GM12878 (cell line): ENCODE results near the gene IFNL2.

ENCODE experiments used
- TF ChIP-seq, protein P1 (sequence below): IDR thresholded peaks from 2 replicates; pipeline ENCODE4 v1.6.1; 2012; ENCODE audit warnings: mild to moderate bottlenecking, low read depth, low read length
- TF ChIP-seq, protein P2 (sequence below): IDR thresholded peaks from 2 replicates; pipeline ENCODE4 v1.6.1; 2011; ENCODE audit warnings: low read depth, low read length, improper control_type of control experiment, borderline replicate concordance

DNA sequence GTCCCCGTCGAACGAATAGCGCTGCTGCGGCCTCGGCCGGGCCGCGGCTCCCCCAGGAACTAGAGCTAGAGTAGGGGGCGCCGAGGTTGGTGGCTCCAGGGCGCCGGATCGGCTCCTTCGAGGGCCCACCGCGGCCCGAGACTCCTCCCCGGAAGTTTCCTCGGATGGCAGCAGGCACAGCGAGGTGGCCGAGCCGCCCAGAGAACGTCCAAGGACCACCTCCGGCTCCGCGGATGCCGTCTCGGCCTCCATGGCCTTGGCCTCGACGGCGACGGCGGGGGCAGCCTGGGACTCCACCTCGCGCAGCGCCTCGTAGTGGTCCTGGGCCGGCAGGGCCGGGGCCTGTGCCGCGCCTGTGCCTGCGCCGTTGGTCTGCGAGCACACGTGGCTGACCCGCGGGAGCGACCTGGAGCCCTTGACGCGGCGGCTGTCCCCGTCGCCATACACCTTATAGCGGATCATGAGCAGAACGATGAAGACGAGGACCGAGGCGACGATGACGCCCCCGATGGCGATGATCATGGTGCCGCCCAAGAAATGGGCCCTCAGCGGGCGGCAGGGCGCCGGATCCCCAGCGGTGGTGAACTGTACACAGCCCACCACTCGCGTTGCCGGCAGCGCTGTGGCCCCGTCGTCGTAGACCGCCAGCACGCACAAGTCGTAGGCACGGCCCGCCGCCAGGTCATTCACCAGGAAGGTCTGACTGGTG is 39.8 kb downstream of the IFNL2 start:
- TF ChIP-seq, protein P1, sequence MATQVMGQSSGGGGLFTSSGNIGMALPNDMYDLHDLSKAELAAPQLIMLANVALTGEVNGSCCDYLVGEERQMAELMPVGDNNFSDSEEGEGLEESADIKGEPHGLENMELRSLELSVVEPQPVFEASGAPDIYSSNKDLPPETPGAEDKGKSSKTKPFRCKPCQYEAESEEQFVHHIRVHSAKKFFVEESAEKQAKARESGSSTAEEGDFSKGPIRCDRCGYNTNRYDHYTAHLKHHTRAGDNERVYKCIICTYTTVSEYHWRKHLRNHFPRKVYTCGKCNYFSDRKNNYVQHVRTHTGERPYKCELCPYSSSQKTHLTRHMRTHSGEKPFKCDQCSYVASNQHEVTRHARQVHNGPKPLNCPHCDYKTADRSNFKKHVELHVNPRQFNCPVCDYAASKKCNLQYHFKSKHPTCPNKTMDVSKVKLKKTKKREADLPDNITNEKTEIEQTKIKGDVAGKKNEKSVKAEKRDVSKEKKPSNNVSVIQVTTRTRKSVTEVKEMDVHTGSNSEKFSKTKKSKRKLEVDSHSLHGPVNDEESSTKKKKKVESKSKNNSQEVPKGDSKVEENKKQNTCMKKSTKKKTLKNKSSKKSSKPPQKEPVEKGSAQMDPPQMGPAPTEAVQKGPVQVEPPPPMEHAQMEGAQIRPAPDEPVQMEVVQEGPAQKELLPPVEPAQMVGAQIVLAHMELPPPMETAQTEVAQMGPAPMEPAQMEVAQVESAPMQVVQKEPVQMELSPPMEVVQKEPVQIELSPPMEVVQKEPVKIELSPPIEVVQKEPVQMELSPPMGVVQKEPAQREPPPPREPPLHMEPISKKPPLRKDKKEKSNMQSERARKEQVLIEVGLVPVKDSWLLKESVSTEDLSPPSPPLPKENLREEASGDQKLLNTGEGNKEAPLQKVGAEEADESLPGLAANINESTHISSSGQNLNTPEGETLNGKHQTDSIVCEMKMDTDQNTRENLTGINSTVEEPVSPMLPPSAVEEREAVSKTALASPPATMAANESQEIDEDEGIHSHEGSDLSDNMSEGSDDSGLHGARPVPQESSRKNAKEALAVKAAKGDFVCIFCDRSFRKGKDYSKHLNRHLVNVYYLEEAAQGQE: no peak
- TF ChIP-seq, protein P2, sequence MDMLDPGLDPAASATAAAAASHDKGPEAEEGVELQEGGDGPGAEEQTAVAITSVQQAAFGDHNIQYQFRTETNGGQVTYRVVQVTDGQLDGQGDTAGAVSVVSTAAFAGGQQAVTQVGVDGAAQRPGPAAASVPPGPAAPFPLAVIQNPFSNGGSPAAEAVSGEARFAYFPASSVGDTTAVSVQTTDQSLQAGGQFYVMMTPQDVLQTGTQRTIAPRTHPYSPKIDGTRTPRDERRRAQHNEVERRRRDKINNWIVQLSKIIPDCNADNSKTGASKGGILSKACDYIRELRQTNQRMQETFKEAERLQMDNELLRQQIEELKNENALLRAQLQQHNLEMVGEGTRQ: no peak
